Cardiac fibroblast (primary cell): ENCODE results near the gene ZNF423.
A peak's percentile ranks its signal among the peaks of the same experiment; 100 is the strongest.

ENCODE experiments used
- DNase-seq, 2 donors: peaks; one replicate each; pipeline versions ENCODE4 v3.0.0 to v3.0.0-alpha.2; 2010; ENCODE audit warnings: low read depth in 2 of 2
- H3K4me3 ChIP-seq, 2 donors: replicated peaks in 1 of 2; 1 replicate in 1 of 2; 2 replicates in 1 of 2; pipeline ENCODE4 v1.5.1; 2011; ENCODE audit warnings: low read depth in 2 of 2, low read length in 2 of 2, mild to moderate bottlenecking in 2 of 2, moderate library complexity in 1 of 2
- TF ChIP-seq, protein P1 (sequence below): IDR thresholded peaks from one replicate; pipeline ENCODE4 v1.5.1; 2011; ENCODE audit warnings: low read depth, mild to moderate bottlenecking, low read length, inconsistent platforms

Gene ZNF423

DNA sequence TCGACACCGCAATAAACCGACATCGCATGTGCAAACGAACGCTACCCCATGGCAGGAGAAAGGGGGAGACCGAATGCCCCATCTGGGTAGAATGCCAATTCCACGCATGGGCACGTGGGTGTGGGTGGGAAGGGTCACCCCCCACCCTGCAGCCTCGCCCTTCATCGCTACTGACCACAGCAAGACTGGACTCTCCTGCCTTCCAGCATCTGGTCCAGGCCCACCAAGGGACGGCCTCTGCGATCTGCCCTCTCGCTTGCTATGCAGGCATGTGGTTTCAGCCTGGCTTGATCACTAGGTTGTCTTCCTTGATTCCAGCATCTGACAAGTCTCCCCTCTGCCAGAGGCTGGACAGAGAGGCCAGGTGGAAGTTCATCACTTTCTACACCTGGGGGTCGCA is 323.0 kb downstream of the ZNF423 start:
- H3K4me3 ChIP-seq = no peak overlapping the region
- no peak for DNase-seq
- TF ChIP-seq, protein P1, sequence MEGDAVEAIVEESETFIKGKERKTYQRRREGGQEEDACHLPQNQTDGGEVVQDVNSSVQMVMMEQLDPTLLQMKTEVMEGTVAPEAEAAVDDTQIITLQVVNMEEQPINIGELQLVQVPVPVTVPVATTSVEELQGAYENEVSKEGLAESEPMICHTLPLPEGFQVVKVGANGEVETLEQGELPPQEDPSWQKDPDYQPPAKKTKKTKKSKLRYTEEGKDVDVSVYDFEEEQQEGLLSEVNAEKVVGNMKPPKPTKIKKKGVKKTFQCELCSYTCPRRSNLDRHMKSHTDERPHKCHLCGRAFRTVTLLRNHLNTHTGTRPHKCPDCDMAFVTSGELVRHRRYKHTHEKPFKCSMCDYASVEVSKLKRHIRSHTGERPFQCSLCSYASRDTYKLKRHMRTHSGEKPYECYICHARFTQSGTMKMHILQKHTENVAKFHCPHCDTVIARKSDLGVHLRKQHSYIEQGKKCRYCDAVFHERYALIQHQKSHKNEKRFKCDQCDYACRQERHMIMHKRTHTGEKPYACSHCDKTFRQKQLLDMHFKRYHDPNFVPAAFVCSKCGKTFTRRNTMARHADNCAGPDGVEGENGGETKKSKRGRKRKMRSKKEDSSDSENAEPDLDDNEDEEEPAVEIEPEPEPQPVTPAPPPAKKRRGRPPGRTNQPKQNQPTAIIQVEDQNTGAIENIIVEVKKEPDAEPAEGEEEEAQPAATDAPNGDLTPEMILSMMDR = no peak

DNA sequence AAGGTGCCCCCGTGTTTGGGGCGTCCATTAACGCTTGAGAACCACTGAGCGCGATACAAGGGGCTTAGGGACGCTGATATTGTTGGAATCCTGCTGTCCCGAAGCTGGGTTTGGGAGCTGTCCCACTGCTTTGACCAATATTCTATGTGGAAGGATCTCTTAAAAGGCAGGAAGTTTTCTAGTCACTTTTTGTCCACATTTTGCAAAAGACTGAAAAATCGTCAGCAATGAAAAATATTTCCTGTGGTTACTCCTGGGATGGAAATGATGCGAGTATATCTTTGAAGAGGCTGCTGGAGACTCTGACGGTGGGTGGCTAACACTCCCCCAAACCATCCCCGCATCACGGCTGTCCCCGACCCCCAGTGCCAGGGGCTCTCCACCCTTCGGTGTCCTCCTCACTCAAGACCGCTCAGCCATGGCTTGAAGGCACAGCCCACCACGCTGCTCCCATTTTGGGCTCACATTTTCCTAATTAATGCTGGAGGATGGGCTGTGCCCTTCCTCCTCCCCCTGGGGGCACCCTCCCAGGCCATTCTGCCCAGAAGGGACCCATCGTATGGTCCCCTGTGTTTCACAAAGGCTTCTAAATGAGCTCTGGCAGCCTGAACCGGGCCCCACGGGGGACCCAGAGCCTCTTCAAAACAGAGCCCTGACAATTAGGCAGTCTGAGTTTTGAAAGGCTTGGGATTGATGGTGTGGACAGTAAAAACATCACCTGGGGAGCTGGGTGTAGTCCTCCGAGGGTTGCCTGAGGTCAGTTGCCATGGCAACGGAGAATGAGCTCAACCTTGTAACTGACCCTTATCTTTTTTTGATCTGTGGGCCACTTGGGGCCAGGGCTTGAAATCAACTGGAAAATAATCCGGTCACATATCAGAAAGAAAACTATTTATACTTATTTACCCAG is 323.7 kb downstream of the ZNF423 start:
- H3K4me3 ChIP-seq = no peak overlapping the region
- TF ChIP-seq, protein P1 = no peak
- peak; percentile 10 to 13 for DNase-seq

DNA sequence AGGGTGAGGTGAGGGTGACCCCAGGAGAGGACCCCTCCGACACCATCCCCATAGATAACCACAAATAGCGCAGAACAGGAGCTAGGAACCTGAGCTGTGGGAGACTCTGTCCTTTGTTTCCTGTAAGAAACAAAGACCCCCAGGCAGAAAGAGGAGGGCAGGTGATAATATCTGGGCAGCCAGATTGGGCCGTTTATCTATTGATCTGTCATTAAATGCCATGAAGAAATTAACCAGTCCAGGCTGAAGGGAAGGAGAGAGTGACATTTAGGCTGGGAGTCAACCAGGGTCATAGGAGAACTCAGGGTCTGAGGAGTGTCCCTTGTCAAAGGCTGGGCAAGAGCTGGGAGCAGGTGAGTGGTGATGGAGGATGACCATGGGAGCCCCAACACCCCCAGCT is 324.5 kb downstream of the ZNF423 start:
- no peak for DNase-seq
- TF ChIP-seq, protein P1 = no peak

DNA sequence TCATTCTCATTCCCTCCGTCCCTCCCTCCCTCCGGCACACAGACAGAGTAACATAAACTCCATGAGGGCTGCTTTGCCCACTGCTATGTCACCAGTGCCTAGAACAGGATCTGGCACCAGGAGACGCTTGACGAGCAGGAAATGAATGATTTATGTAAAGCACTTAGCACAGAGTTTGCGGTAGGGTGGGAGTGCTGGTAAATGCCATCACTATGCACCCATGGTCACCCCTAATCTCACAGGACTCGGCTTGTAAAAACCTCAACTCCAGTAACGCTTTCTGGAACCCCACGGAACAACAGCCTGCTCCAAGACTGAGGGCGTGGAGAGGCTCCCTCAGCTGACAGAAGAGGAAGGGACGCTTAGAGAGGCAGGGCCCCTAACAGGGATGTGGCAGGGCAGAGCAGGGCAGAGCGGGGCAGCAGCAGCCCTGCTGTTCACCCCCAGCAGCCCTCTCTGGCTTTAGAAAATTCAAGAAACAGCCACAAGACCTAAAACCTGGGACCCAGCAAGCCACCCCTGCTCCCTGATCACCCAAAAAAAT is 325.4 kb downstream of the ZNF423 start:
- TF ChIP-seq, protein P1 = no peak
- H3K4me3 ChIP-seq = no peak overlapping the region
- no peak for DNase-seq

More for the DNA sequence above, 324.5 kb downstream of the ZNF423 start:
- no peak overlapping the region for H3K4me3 ChIP-seq

DNA sequence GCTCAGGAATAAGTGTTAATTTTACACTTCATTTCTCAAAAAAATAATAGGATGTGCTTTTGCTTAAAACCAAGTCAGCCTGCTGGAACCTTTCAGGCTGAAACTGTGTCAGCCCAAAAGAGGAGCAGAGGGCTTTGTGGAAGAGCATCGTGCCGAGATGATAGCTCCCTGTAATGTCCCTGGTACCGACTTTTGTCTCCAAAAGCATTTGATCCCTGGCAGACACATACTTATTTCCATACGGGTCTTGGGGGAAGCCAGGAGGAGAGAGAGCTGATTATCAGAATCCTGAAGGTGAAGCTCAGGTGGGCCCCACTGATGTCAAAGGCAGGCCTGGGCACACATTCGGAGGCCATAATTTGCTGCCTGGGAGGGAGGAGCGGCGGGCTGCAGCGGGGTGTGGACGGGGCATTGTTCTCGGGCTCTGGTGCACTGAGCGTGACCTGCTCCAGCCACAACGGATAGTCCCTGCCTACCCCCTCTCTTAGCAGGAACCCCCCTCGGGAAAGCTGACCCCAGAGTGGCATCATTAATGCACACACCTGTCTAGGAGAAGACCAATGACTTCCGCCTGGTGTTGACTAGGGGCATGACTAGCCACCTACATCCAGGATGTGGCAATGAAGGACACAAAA is 326.4 kb downstream of the ZNF423 start:
- no peak overlapping the region for H3K4me3 ChIP-seq
- TF ChIP-seq, protein P1 = no peak
- DNase-seq = no peak

DNA sequence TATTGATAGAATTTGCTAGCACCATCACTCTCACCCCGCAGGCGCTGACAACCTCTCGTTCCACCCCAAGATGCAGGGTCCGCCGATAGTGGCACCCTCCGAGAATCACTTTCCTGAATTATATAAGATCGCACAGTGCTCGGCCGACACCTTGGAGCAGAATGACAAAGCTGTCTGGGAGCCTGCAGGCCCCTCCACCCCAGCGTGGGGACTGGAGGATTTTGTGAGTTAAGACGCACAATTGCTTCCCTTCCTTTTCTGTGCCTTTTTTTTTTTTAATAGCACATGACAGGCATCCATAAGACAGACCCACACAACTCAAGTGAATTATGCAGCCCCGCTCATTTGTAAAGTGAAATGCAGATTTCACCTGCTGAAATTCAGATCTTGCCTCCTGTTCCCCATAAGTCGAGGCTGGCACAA is 327.0 kb downstream of the ZNF423 start:
- DNase-seq = no peak
- TF ChIP-seq, protein P1 = no peak
- no peak overlapping the region for H3K4me3 ChIP-seq
